SK-N-MC (cell line): Measurements from ENCODE around the gene RMND1.

Source experiments
- DNase-seq: peaks from one replicate; pipeline ENCODE4 v3.0.0-alpha.2; 2011; ENCODE audit warnings: low read depth, low spot score
- H3K27ac ChIP-seq: fragments of 200-600 bp; sonication (generic); 2 replicates; pipeline ENCODE4 v1.5.1; 2016; ENCODE audit warnings: mixed run types
- H3K36me3 ChIP-seq: fragments of 200-600 bp; sonication (generic); 2 replicates; pipeline ENCODE4 v1.6.1; 2017; ENCODE audit warnings: antibody characterized with exemption, low read length, mixed read lengths; ENCODE audit not compliant: insufficient read depth
- H3K4me3 ChIP-seq: fragments of 200-600 bp; sonication (generic); 2 replicates; pipeline ENCODE4 v1.5.1; 2016
- H3K9ac ChIP-seq: fragments of 200-600 bp; sonication (generic); 2 replicates; pipeline ENCODE4 v1.8.0; 2017; ENCODE audit warnings: mixed run types, mixed read lengths; ENCODE audit not compliant: insufficient read length
- H3K9me3 ChIP-seq: fragments of 200-600 bp; sonication (generic); 2 replicates; pipeline ENCODE4 v1.6.1; 2017; ENCODE audit warnings: low read depth, mild to moderate bottlenecking, antibody characterized with exemption, low read length, moderate library complexity, mixed read lengths
- EZH2 ChIP-seq: fragments of 200-600 bp; sonication (generic); IDR thresholded peaks from one replicate; pipeline ENCODE4 v1.6.1; 2017; ENCODE audit warnings: antibody characterized with exemption
- FOXP2 ChIP-seq: optimal IDR thresholded peaks from 2 replicates; pipeline ENCODE3; 2011; ENCODE audit warnings: mild to moderate bottlenecking, moderate library complexity; ENCODE audit not compliant: insufficient read depth; ENCODE audit errors: extremely low read length, control extremely low read depth
- POLR2AphosphoS5 ChIP-seq: IDR thresholded peaks from 2 replicates; pipeline ENCODE4 v1.6.1; 2012; ENCODE audit warnings: mild to moderate bottlenecking, low read depth, low read length, borderline replicate concordance

RMND1 gene

DNA sequence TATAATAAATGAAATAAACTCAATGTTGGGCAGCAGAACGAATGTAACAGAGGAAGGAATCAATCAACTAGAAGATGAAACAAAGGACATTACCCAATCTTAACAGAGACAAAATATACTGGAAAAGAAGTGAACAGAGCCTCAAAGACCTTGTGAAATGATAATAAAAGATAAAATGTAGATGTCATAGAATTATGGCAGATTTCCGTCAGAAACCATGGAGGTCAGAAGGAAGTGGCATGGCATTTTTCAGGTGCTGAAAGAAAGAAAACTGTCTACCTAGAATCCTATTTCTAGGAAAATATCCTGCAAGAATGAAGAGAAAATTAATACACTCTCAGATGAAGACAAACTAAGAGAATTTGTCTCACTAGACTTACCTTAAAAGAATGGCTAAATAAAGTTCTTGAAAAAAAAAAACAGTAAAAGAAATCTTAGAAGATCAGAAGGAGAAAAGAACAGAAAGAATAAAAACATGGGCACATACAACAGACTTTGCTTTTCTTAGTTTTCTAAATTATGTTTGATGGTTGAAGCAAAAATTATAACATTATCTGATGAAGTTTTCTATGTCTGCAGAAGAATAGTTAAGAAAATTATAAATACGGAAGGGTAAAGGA is 37.2 kb downstream of the RMND1 start:
- Histone ChIP-seq H3K36me3 (peaks cover 80% of the 10 kb centered on the region), H3K27ac (no peak overlapping the region), H3K9me3 (no peaks in the 10 kb centered on the region), H3K9ac (no peak overlapping the region), H3K4me3 (no peak overlapping the region)
- TF ChIP-seq FOXP2 = no peak
- no peak for DNase-seq

DNA sequence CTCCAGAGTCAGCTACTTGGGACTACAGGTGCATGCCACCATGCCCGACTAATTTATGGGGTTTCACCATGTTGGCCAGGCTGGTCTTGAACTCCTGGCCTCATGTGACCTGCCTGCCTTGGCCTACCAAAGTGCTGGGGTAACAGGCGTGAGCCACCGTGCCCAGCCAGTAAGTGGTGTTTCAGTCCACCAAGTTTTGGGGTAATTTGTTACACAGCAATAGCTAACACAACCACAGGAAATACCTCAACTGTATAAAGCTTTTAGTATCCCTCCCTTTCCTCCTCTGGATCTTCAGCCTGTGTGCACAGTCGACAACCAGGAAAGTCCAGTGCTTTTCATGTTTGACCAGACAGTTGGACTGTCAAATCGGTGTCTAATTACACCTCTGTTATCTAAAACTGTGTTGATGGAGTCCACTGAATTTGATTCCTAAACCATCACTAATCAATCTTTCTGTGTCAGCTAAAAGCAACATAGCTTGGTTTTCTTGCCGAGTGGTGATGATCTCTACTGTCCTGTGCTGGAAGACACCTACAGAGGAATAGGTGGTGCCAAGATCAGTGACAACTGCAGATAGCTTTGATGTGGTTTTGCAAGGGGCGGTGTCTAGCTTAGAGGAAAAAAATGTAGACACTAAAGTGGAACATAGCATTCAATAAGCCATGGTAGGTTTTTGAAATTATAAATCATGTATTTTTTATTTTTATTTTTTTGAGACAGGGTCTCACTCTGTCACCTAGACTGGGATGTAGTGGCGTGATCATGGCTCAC is 38.4 kb downstream of the RMND1 start:
- no peak overlapping the region for H3K9ac ChIP-seq
- no peak overlapping the region for H3K27ac ChIP-seq
- no peaks in the 10 kb centered on the region for H3K9me3 ChIP-seq
- peaks cover 75% of the 10 kb centered on the region for H3K36me3 ChIP-seq
- H3K4me3 ChIP-seq = no peak overlapping the region
- TF ChIP-seq POLR2AphosphoS5 = no peak
- TF ChIP-seq EZH2 = no peak
- TF ChIP-seq FOXP2 = no peak
- DNase-seq = no peak

GRCh38 chr6:151412909-151413308 is 39.0 kb downstream of the RMND1 start:
- Histone ChIP-seq H3K27ac (no peak overlapping the region), H3K9ac (no peak overlapping the region), H3K9me3 (no peaks in the 10 kb centered on the region), H3K4me3 (no peak overlapping the region), H3K36me3 (peaks cover 77% of the 10 kb centered on the region)
- DNase-seq = no peak
- TF ChIP-seq EZH2 (no peak), POLR2AphosphoS5 (no peak)

DNA sequence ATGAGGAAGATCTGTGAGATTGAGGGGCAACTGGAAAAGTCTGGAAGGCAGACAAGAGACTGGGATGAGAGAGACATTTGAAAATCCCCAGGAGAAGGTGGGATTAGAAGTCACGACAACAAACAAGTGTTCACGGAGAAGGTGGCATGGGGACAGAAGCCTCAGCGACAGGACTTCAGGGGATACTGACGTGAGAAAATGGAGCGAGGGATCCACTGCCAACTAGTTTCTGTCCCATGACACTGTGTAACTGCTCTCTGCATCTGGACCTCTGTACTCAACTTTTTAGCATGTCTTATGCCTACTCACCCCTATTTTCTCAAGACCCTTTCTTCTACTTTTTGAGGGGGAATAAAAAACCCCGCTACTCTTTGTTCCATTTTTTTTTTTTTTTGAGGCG is 42.2 kb downstream of the RMND1 start:
- no peaks in the 10 kb centered on the region for H3K9me3 ChIP-seq
- DNase-seq = no peak
- H3K9ac ChIP-seq = no peak overlapping the region
- peaks cover 81% of the 10 kb centered on the region for H3K36me3 ChIP-seq
- no peak overlapping the region for H3K27ac ChIP-seq
- no peak overlapping the region for H3K4me3 ChIP-seq
- no peak for TF ChIP-seq FOXP2
- 0 out of 2 replicates have a peak, but pooled peaks have one; percentile 11 for TF ChIP-seq POLR2AphosphoS5
- no peak for TF ChIP-seq EZH2

- Histone ChIP-seq H3K27ac (no peak overlapping the region), H3K9ac (no peak overlapping the region), H3K9me3 (no peaks in the 10 kb centered on the region), H3K36me3 (peaks cover 81% of the 10 kb centered on the region), H3K4me3 (no peak overlapping the region)
- TF ChIP-seq POLR2AphosphoS5 (no peak), FOXP2 (no peak), EZH2 (no peak)
- DNase-seq = no peak
Measured at GRCh38 chr6:151409260-151409659, 42.7 kb downstream of the RMND1 start.

DNA sequence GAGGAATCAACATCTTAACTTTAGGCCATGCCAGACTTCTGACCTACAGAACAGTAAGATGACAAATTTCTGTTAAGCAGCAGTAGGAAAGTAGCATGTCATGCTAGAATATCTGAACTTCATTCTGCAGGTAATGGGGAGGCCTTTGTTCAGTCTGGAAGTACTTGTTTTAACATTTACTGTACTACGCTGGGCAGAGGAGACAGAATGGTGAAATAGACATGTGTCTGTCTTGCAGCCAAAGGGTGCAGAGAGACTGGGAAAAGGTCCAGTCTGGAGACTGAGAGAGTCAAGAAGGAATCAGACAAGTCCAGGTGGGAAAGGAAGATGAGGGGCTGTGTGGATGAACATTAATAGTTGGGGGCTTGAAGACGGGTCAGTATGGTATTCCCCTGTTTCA is 43.1 kb downstream of the RMND1 start:
- H3K9ac ChIP-seq = no peak overlapping the region
- H3K4me3 ChIP-seq = no peak overlapping the region
- H3K9me3 ChIP-seq = no peaks in the 10 kb centered on the region
- TF ChIP-seq EZH2 (no peak), POLR2AphosphoS5 (0 out of 2 replicates have a peak, but pooled peaks have one; percentile 41)
- peaks cover 79% of the 10 kb centered on the region for H3K36me3 ChIP-seq
- no peak for DNase-seq
- H3K27ac ChIP-seq = no peak overlapping the region

DNA sequence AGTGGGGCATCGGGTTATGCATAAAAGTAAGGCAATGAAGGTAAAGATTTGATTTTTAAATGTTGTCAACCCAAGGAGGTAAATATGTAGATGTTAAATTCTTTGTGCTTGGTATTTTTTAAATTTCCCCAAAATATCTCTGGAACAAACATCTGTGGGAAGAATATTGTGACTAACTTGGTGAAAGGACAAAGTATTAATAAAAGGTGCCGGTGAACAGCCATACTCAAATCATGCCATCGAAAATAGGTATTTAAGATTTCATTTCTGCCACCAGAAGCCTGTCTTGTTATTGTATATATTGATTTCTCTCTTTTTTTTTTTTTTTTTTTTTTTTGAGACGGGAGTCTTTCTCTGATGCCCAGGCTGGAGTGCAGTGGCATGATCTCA is 48.0 kb downstream of the RMND1 start:
- Histone ChIP-seq H3K27ac (no peak overlapping the region), H3K9ac (no peak overlapping the region), H3K36me3 (peaks cover 76% of the 10 kb centered on the region)

GRCh38 chr6:151402228-151402627 is 49.7 kb downstream of the RMND1 start:
- no peak overlapping the region for H3K4me3 ChIP-seq
- H3K27ac ChIP-seq = peak overlapping the region; percentile 68
- no peak for DNase-seq
- no peak overlapping the region for H3K9ac ChIP-seq
- no peak for TF ChIP-seq FOXP2
- TF ChIP-seq EZH2 = no peak
- no peak for TF ChIP-seq POLR2AphosphoS5
- H3K9me3 ChIP-seq = no peaks in the 10 kb centered on the region
- peaks cover 77% of the 10 kb centered on the region for H3K36me3 ChIP-seq

More for the DNA sequence above, 48.0 kb downstream of the RMND1 start:
- Histone ChIP-seq H3K4me3 (no peak overlapping the region), H3K9me3 (no peaks in the 10 kb centered on the region)
- TF ChIP-seq POLR2AphosphoS5 (no peak), FOXP2 (no peak), EZH2 (no peak)
- no peak for DNase-seq

- Histone ChIP-seq H3K27ac (no peak overlapping the region), H3K36me3 (peaks cover 63% of the 10 kb centered on the region), H3K4me3 (no peak overlapping the region), H3K9me3 (no peaks in the 10 kb centered on the region), H3K9ac (no peak overlapping the region)
- no peak for DNase-seq
- TF ChIP-seq FOXP2 (no peak), EZH2 (no peak), POLR2AphosphoS5 (no peak)
Measured at GRCh38 chr6:151400473-151400872, 51.5 kb downstream of the RMND1 start.
